GM18526 (cell line): Measurements from ENCODE around the gene KRT4.

Experiments
- POLR2A ChIP-seq: IDR thresholded peaks from 3 replicates; pipeline ENCODE4 v1.6.1; 2011; ENCODE audit not compliant: insufficient read length; ENCODE audit errors: extremely low read depth

Gene KRT4

GRCh38 chr12:52766351-52767019 is 47.4 kb downstream of the KRT4 start:
- no peak for TF ChIP-seq POLR2A

- no peak for TF ChIP-seq POLR2A
Measured at GRCh38 chr12:52765702-52766101, 48.2 kb downstream of the KRT4 start.

- no peak for TF ChIP-seq POLR2A
Measured at GRCh38 chr12:52763991-52764390, 49.9 kb downstream of the KRT4 start.

GRCh38 chr12:52763036-52763659 is 50.8 kb downstream of the KRT4 start:
- TF ChIP-seq POLR2A: no peak

- no peak for TF ChIP-seq POLR2A
Measured at GRCh38 chr12:52761802-52762201, 52.1 kb downstream of the KRT4 start.

GRCh38 chr12:52760623-52761022 is 53.3 kb downstream of the KRT4 start:
- TF ChIP-seq POLR2A: no peak

GRCh38 chr12:52759695-52760094 is 54.2 kb downstream of the KRT4 start:
- no peak for TF ChIP-seq POLR2A

- no peak for TF ChIP-seq POLR2A
Measured at GRCh38 chr12:52759218-52759617, 54.7 kb downstream of the KRT4 start.

GRCh38 chr12:52757449-52758176 is 56.3 kb downstream of the KRT4 start:
- TF ChIP-seq POLR2A: no peak
